ENCODE results near the gene CUX1.

The CUX1 gene

GRCh38 chr7:102232611-102233286 is 415.3 kb downstream of the CUX1 start:
- Histone ChIP-seq H3K9me3 (ENCODE audit: control insufficient read depth, insufficient read depth, low read length) (no peaks in the 10 kb centered on the region), H3K36me3 (ENCODE audit: insufficient read depth, low read length) (peaks cover 17% of the 10 kb centered on the region; the same call in 1 of the 2 replicates), H3K4me1 (ENCODE audit: insufficient read depth, low read length) (no peaks in the 10 kb centered on the region), H3K9ac (ENCODE audit: low read depth, low read length) (no peak overlapping the region)

GRCh38 chr7:102234131-102234530 is 416.7 kb downstream of the CUX1 start:
- Histone ChIP-seq H3K36me3 (ENCODE audit: insufficient read depth, low read length) (peaks cover 14% of the 10 kb centered on the region; the same call in 1 of the 2 replicates), H3K9ac (ENCODE audit: low read depth, low read length) (no peak overlapping the region), H3K4me1 (ENCODE audit: insufficient read depth, low read length) (no peaks in the 10 kb centered on the region), H3K9me3 (ENCODE audit: control insufficient read depth, insufficient read depth, low read length) (no peaks in the 10 kb centered on the region)

GRCh38 chr7:102234801-102235550 is 417.6 kb downstream of the CUX1 start:
- Histone ChIP-seq H3K9ac (ENCODE audit: low read depth, low read length) (no peak overlapping the region), H3K36me3 (ENCODE audit: insufficient read depth, low read length) (peaks cover 15% of the 10 kb centered on the region; the same call in 1 of the 2 replicates), H3K9me3 (ENCODE audit: control insufficient read depth, insufficient read depth, low read length) (no peaks in the 10 kb centered on the region), H3K4me1 (ENCODE audit: insufficient read depth, low read length) (no peaks in the 10 kb centered on the region)

- no peak overlapping the region for H3K9ac ChIP-seq (ENCODE audit: low read depth, low read length)
- H3K36me3 ChIP-seq (ENCODE audit: insufficient read depth, low read length): peaks cover 15% of the 10 kb centered on the region
- H3K4me1 ChIP-seq (ENCODE audit: insufficient read depth, low read length): no peaks in the 10 kb centered on the region
- H3K9me3 ChIP-seq (ENCODE audit: control insufficient read depth, insufficient read depth, low read length): no peaks in the 10 kb centered on the region
These were observed 418.7 kb downstream of the CUX1 start for GRCh38 chr7:102236102-102236501.

GRCh38 chr7:102236592-102237287 is 419.3 kb downstream of the CUX1 start:
- no peak overlapping the region for H3K9ac ChIP-seq (ENCODE audit: low read depth, low read length)
- H3K9me3 ChIP-seq (ENCODE audit: control insufficient read depth, insufficient read depth, low read length): no peaks in the 10 kb centered on the region
- H3K4me1 ChIP-seq (ENCODE audit: insufficient read depth, low read length): no peaks in the 10 kb centered on the region
- H3K36me3 ChIP-seq (ENCODE audit: insufficient read depth, low read length): peaks cover 15% of the 10 kb centered on the region

- Histone ChIP-seq H3K9me3 (ENCODE audit: control insufficient read depth, insufficient read depth, low read length) (no peaks in the 10 kb centered on the region), H3K36me3 (ENCODE audit: insufficient read depth, low read length) (peaks cover 13% of the 10 kb centered on the region), H3K9ac (ENCODE audit: low read depth, low read length) (no peak overlapping the region), H3K4me1 (ENCODE audit: insufficient read depth, low read length) (no peaks in the 10 kb centered on the region)
These were observed 421.9 kb downstream of the CUX1 start for GRCh38 chr7:102239206-102239820.

GRCh38 chr7:102241431-102241830 is 424.0 kb downstream of the CUX1 start:
- peaks cover 6% of the 10 kb centered on the region for H3K36me3 ChIP-seq (ENCODE audit: insufficient read depth, low read length)
- H3K4me1 ChIP-seq (ENCODE audit: insufficient read depth, low read length): no peaks in the 10 kb centered on the region
- no peak overlapping the region for H3K9ac ChIP-seq (ENCODE audit: low read depth, low read length)
- no peaks in the 10 kb centered on the region for H3K9me3 ChIP-seq (ENCODE audit: control insufficient read depth, insufficient read depth, low read length)

GRCh38 chr7:102244601-102245000 is 427.2 kb downstream of the CUX1 start:
- Histone ChIP-seq H3K4me1 (ENCODE audit: insufficient read depth, low read length) (no peaks in the 10 kb centered on the region), H3K36me3 (ENCODE audit: insufficient read depth, low read length) (peaks cover 4% of the 10 kb centered on the region), H3K9me3 (ENCODE audit: control insufficient read depth, insufficient read depth, low read length) (no peaks in the 10 kb centered on the region), H3K9ac (ENCODE audit: low read depth, low read length) (no peak overlapping the region)

- no peak overlapping the region for H3K9ac ChIP-seq (ENCODE audit: low read depth, low read length)
- H3K9me3 ChIP-seq (ENCODE audit: control insufficient read depth, insufficient read depth, low read length): no peaks in the 10 kb centered on the region
- H3K36me3 ChIP-seq (ENCODE audit: insufficient read depth, low read length): no peaks in the 10 kb centered on the region
- H3K4me1 ChIP-seq (ENCODE audit: insufficient read depth, low read length): no peaks in the 10 kb centered on the region
These were observed 430.6 kb downstream of the CUX1 start for GRCh38 chr7:102248081-102248455.

GRCh38 chr7:102248456-102249395 is 431.3 kb downstream of the CUX1 start:
- H3K36me3 ChIP-seq (ENCODE audit: insufficient read depth, low read length): no peaks in the 10 kb centered on the region
- no peak overlapping the region for H3K9ac ChIP-seq (ENCODE audit: low read depth, low read length)
- H3K4me1 ChIP-seq (ENCODE audit: insufficient read depth, low read length): no peaks in the 10 kb centered on the region
- H3K9me3 ChIP-seq (ENCODE audit: control insufficient read depth, insufficient read depth, low read length): no peaks in the 10 kb centered on the region

GRCh38 chr7:102251531-102252365 is 434.3 kb downstream of the CUX1 start:
- Histone ChIP-seq H3K9ac (ENCODE audit: low read depth, low read length) (no peak overlapping the region), H3K36me3 (ENCODE audit: insufficient read depth, low read length) (no peaks in the 10 kb centered on the region), H3K9me3 (ENCODE audit: control insufficient read depth, insufficient read depth, low read length) (no peaks in the 10 kb centered on the region), H3K4me1 (ENCODE audit: insufficient read depth, low read length) (no peaks in the 10 kb centered on the region)

GRCh38 chr7:102252366-102252982 is 435.0 kb downstream of the CUX1 start:
- H3K9me3 ChIP-seq (ENCODE audit: control insufficient read depth, insufficient read depth, low read length): no peaks in the 10 kb centered on the region
- no peaks in the 10 kb centered on the region for H3K36me3 ChIP-seq (ENCODE audit: insufficient read depth, low read length)
- H3K4me1 ChIP-seq (ENCODE audit: insufficient read depth, low read length): no peaks in the 10 kb centered on the region
- H3K9ac ChIP-seq (ENCODE audit: low read depth, low read length): no peak overlapping the region
